Measurements from ENCODE around the gene HSPA8. TPM values are rescaled to one million over a fixed set of nuclear protein-coding genes. Genes with fewer than 3 reads are reported as not detected.

Gene HSPA8
- total and polyA plus RNA-seq, 2 of the 13 experiments (the other 11 are each of a cell fraction or from before 2014, with no cell fraction given), result 936 to 2,151 TPM

GRCh38 chr11:123018702-123019101 lies 43.2 kb downstream of the HSPA8 start:
- no peak for DNase-seq (ENCODE audit: low spot score)
- POLR2A ChIA-PET, result no interaction called here
- no peaks in the 10 kb centered on the region for H3K4me1 ChIP-seq (ENCODE audit: insufficient read depth, low read length)
- H3K36me3 ChIP-seq (replicated peaks in 1 of 2; ENCODE audit: control insufficient read depth in 1 of 2, insufficient read depth in 2 of 2, low read length in 2 of 2), result no peaks in the 10 kb centered on the region
- H3K4me2 ChIP-seq (ENCODE audit: low read depth, low read length), result no peak overlapping the region
- no peak overlapping the region for H3K9ac ChIP-seq (ENCODE audit: insufficient read depth, low read depth, low read length)
- 27% methylated on average over 4 of the region's 9 CpGs for WGBS (ENCODE audit: low lambda C conversion rate)
- H3K9me3 ChIP-seq (ENCODE audit: low read length), result no peaks in the 10 kb centered on the region
- no peak overlapping the region for H2AFZ ChIP-seq (ENCODE audit: low read length)
- intact Hi-C loops (cut with micrococcal nuclease; ENCODE audit: unreplicated experiment) (no loop called here), in situ Hi-C loops (cut with HindIII; ENCODE audit: extremely low pct_ligation_motif_present, low pct_unique_long_range_greater_than_20kb) (no loop called here)
- H3K79me2 ChIP-seq (ENCODE audit: insufficient read depth, low read length), result no peaks in the 10 kb centered on the region
- no peak for ATAC-seq
- peaks cover 3 to 42% of the 10 kb centered on the region in 2 experiments; a peak in 4 of 5 replicates for H3K27me3 ChIP-seq (ENCODE audit: control insufficient read depth in 1 of 2, insufficient read depth in 2 of 2, low read length in 2 of 2)
- BruUV-seq (replicated peaks), result no TSS peak
- no peak for FAIRE-seq
- no peaks in the 10 kb centered on the region for H4K20me1 ChIP-seq (ENCODE audit: insufficient read depth, low read length)
- no peak overlapping the region for H3K4me3 ChIP-seq (replicated peaks in 1 of 3; ENCODE audit: insufficient read depth in 1 of 3, low read depth in 2 of 3, low read length in 3 of 3)
- CTCF ChIA-PET (ENCODE audit: low intra/inter-chr PET ratio, low total read pairs), result no interaction called here
- no peak overlapping the region for H3K27ac ChIP-seq (ENCODE audit: extremely low read length, insufficient read depth, low read length)
- TF ChIP-seq PRDM10 (CRISPR knock-in tag; IDR thresholded peaks at IDR 0.05; ENCODE audit: low read depth) (no peak), ASH2L (IDR thresholded peaks at IDR 0.05; ENCODE audit: insufficient read length, low read depth, low read length) (no peak), CREBL2 (CRISPR knock-in tag; IDR thresholded peaks at IDR 0.05; ENCODE audit: borderline replicate concordance) (no peak), ZNF296 (CRISPR knock-in tag; conservative IDR thresholded peaks at IDR 0.05) (no peak), RXRA (CRISPR knock-in tag; IDR thresholded peaks at IDR 0.05) (no peak), GATA4 (IDR thresholded peaks at IDR 0.05; ENCODE audit: borderline replicate concordance, low read depth) (no peak), ETV5 (CRISPR knock-in tag; IDR thresholded peaks at IDR 0.05; ENCODE audit: borderline replicate concordance) (no peak), SP1 (IDR thresholded peaks at IDR 0.05) (no peak), SP1 (CRISPR knock-in tag; IDR thresholded peaks at IDR 0.05) (no peak), REL (CRISPR knock-in tag; conservative IDR thresholded peaks at IDR 0.05) (no peak), U2AF1 (optimal IDR thresholded peaks at IDR 0.05; ENCODE audit: low read depth, low read length) (no peak), FOXK1 (CRISPR knock-in tag; IDR thresholded peaks at IDR 0.05; ENCODE audit: borderline replicate concordance, low read depth) (no peak), DR1 (CRISPR knock-in tag; IDR thresholded peaks at IDR 0.05) (no peak), UBTF (CRISPR knock-in tag; IDR thresholded peaks at IDR 0.05) (no peak), HNF4A (CRISPR knock-in tag; IDR thresholded peaks at IDR 0.05) (no peak)
- TF ChIP-seq, protein P1, sequence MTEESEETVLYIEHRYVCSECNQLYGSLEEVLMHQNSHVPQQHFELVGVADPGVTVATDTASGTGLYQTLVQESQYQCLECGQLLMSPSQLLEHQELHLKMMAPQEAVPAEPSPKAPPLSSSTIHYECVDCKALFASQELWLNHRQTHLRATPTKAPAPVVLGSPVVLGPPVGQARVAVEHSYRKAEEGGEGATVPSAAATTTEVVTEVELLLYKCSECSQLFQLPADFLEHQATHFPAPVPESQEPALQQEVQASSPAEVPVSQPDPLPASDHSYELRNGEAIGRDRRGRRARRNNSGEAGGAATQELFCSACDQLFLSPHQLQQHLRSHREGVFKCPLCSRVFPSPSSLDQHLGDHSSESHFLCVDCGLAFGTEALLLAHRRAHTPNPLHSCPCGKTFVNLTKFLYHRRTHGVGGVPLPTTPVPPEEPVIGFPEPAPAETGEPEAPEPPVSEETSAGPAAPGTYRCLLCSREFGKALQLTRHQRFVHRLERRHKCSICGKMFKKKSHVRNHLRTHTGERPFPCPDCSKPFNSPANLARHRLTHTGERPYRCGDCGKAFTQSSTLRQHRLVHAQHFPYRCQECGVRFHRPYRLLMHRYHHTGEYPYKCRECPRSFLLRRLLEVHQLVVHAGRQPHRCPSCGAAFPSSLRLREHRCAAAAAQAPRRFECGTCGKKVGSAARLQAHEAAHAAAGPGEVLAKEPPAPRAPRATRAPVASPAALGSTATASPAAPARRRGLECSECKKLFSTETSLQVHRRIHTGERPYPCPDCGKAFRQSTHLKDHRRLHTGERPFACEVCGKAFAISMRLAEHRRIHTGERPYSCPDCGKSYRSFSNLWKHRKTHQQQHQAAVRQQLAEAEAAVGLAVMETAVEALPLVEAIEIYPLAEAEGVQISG (CRISPR knock-in tag; IDR thresholded peaks at IDR 0.05), result no peak
